B cell (primary cell): Measurements from ENCODE around the gene UHRF1.

Experiments
- EZH2 ChIP-seq: IDR thresholded peaks from 2 replicates; pipeline ENCODE4 v1.6.1; 2012; ENCODE audit warnings: borderline replicate concordance, low read depth, mild to moderate bottlenecking, moderate library complexity, low read length; ENCODE audit not compliant: insufficient read depth, poor library complexity, severe bottlenecking
- TF ChIP-seq, protein P1 (sequence below): fragments of 200-600 bp; IDR thresholded peaks from one replicate; pipeline ENCODE4 v1.8.0; 2022; ENCODE audit warnings: antibody characterized with exemption, mild to moderate bottlenecking

GRCh38 chr19:5000120-5000611 lies 90.9 kb downstream of the UHRF1 start:
- no peak for TF ChIP-seq EZH2
- TF ChIP-seq, protein P1, sequence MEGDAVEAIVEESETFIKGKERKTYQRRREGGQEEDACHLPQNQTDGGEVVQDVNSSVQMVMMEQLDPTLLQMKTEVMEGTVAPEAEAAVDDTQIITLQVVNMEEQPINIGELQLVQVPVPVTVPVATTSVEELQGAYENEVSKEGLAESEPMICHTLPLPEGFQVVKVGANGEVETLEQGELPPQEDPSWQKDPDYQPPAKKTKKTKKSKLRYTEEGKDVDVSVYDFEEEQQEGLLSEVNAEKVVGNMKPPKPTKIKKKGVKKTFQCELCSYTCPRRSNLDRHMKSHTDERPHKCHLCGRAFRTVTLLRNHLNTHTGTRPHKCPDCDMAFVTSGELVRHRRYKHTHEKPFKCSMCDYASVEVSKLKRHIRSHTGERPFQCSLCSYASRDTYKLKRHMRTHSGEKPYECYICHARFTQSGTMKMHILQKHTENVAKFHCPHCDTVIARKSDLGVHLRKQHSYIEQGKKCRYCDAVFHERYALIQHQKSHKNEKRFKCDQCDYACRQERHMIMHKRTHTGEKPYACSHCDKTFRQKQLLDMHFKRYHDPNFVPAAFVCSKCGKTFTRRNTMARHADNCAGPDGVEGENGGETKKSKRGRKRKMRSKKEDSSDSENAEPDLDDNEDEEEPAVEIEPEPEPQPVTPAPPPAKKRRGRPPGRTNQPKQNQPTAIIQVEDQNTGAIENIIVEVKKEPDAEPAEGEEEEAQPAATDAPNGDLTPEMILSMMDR: no peak
